Stimulated activated CD8-positive, alpha-beta memory T cell treated with anti-CD3 and anti-CD28 coated beads, Interleukin-4, amount 100 ng/mL, for 4 hours (primary cell): ENCODE data around the gene ARHGAP24.

Experiments
- DNase-seq, 2 donors: peaks; one replicate each; pipeline ENCODE4 v3.0.0-alpha.2; 2020; ENCODE audit warnings: low read depth in 2 of 2, low spot score in 1 of 2

ARHGAP24 gene

GRCh38 chr4:85577307-85577706 lies 102.4 kb downstream of the ARHGAP24 start:
- DNase-seq: no peak

- no peak for DNase-seq
These were observed 105.0 kb downstream of the ARHGAP24 start for GRCh38 chr4:85579942-85580341.

- no peak for DNase-seq
These were observed 105.5 kb downstream of the ARHGAP24 start for GRCh38 chr4:85580489-85580888.

- DNase-seq: no peak
These were observed 113.0 kb downstream of the ARHGAP24 start for GRCh38 chr4:85587952-85588351.

- no peak for DNase-seq
These were observed 116.6 kb downstream of the ARHGAP24 start for GRCh38 chr4:85591406-85592098.

- DNase-seq: no peak
These were observed 120.3 kb downstream of the ARHGAP24 start for GRCh38 chr4:85595098-85595775.

GRCh38 chr4:85595796-85596559 lies 121.0 kb downstream of the ARHGAP24 start:
- DNase-seq: no peak

- no peak for DNase-seq
These were observed 124.0 kb downstream of the ARHGAP24 start for GRCh38 chr4:85598936-85599335.

- no peak for DNase-seq
These were observed 125.6 kb downstream of the ARHGAP24 start for GRCh38 chr4:85600501-85600900.

- DNase-seq: no peak
These were observed 128.7 kb downstream of the ARHGAP24 start for GRCh38 chr4:85603437-85604336.

GRCh38 chr4:85606505-85606904 lies 131.6 kb downstream of the ARHGAP24 start:
- no peak for DNase-seq

- no peak for DNase-seq
These were observed 132.7 kb downstream of the ARHGAP24 start for GRCh38 chr4:85607624-85608023.

GRCh38 chr4:85610450-85610849 lies 135.5 kb downstream of the ARHGAP24 start:
- no peak for DNase-seq

- no peak for DNase-seq
These were observed 136.7 kb downstream of the ARHGAP24 start for GRCh38 chr4:85611661-85612060.

GRCh38 chr4:85613901-85614300 lies 139.0 kb downstream of the ARHGAP24 start:
- no peak for DNase-seq

GRCh38 chr4:85615952-85616351 lies 141.0 kb downstream of the ARHGAP24 start:
- no peak for DNase-seq

- DNase-seq: no peak
These were observed 142.3 kb downstream of the ARHGAP24 start for GRCh38 chr4:85617202-85617601.

GRCh38 chr4:85632981-85633380 lies 158.0 kb downstream of the ARHGAP24 start:
- no peak for DNase-seq

GRCh38 chr4:85637778-85638177 lies 162.8 kb downstream of the ARHGAP24 start:
- no peak for DNase-seq

- no peak for DNase-seq
These were observed 165.0 kb downstream of the ARHGAP24 start for GRCh38 chr4:85639946-85640345.
